RWPE1 (cell line): ENCODE results near the gene ESPL1.
"Not testable (repeated sequence)": the region's sequence is repeated elsewhere in the genome, so short reads cannot be mapped to it uniquely, and the experiment has no call there.

Experiments
- CTCF ChIA-PET: fragments of 350-600 bp; sonication (Branson Sonifier 250); formaldehyde crosslinking; extraction: SDS; loops from one replicate; lab custom pipeline; 2021; lab: Yijun Ruan, JAX
- POLR2A ChIA-PET: fragments of 400-600 bp; formaldehyde crosslinking; extraction: SDS; loops from one replicate; lab custom pipeline; 2020; ENCODE audit warnings: antibody characterized with exemption; ENCODE audit not compliant: low non-redundant PET; lab: Yijun Ruan, JAX
- DNase-seq: peaks from one replicate; pipeline ENCODE4 v3.0.0; 2012; ENCODE audit warnings: low spot score
- H3K27ac ChIP-seq: fragments of 450-650 bp; 2 replicates; pipeline ENCODE4 v1.5.1; 2017
- CTCF ChIP-seq: fragments of 450-650 bp; conservative IDR thresholded peaks from 2 replicates; pipeline ENCODE4 v1.5.1; 2017; ENCODE audit warnings: low read depth, mild to moderate bottlenecking

ESPL1 gene

GRCh38 chr12:53290661-53291060 is 22.6 kb downstream of the ESPL1 start:
- ChIA-PET POLR2A (interaction anchor here (0.6 kb wide), 1 partner anchor 1313 kb away, joined by 13 read pairs; no protein-coding TSS in a partner anchor), CTCF (no interaction called here)
- no peak for TF ChIP-seq CTCF
- H3K27ac ChIP-seq: no peak overlapping the region
- DNase-seq: no peak

GRCh38 chr12:53292426-53292825 is 24.3 kb downstream of the ESPL1 start:
- CTCF ChIA-PET: interaction anchor here (0.7 kb wide), 1 partner anchor 122 kb away, joined by 3 read pairs; no protein-coding TSS in a partner anchor

GRCh38 chr12:53295070-53295890 is 27.2 kb downstream of the ESPL1 start, which contains the start of gene PFDN5:
Gene PFDN5 (plus strand): TSS chr12:53295542. CDS start chr12:53295568, 26 bp downstream.
- H3K27ac ChIP-seq: peak within 1 kb of the TSS; percentile 81
- POLR2A ChIA-PET: interaction anchor here (1.6 kb wide), 1 partner anchor 26 kb away, joined by 4 read pairs; no protein-coding TSS in a partner anchor
- peak; percentile 83 for DNase-seq
- no peak for TF ChIP-seq CTCF
- CTCF ChIA-PET: interaction anchor here (2.0 to 2.4 kb wide), 2 partner anchors 26 to 81 kb away, joined by 12 to 17 read pairs; partner anchors contain the start of gene AAAS

More at GRCh38 chr12:53292426-53292825, 24.3 kb downstream of the ESPL1 start:
- POLR2A ChIA-PET: no interaction called here
- TF ChIP-seq CTCF: no peak
- peak overlapping the region; percentile 20; the same call in 1 of the 2 replicates for H3K27ac ChIP-seq
- DNase-seq: no peak

GRCh38 chr12:53295891-53296219 is 27.8 kb downstream of the ESPL1 start:
- ChIA-PET CTCF (interaction anchor here (2.4 kb wide), 1 partner anchor 26 kb away, joined by 17 read pairs; the partner anchor contains the start of gene AAAS), POLR2A (interaction anchor here (1.6 kb wide), 1 partner anchor 25 kb away, joined by 4 read pairs; no protein-coding TSS in a partner anchor)
- TF ChIP-seq CTCF: no peak
- no peak for DNase-seq
- peak overlapping the region; percentile 81 for H3K27ac ChIP-seq

GRCh38 chr12:53297106-53297505 is 29.0 kb downstream of the ESPL1 start:
- CTCF ChIA-PET: interaction anchor here (1.2 to 2.4 kb wide), 2 partner anchors 24 to 84 kb away, joined by 3 to 17 read pairs; partner anchors contain the start of gene AAAS
- DNase-seq: not testable (repeated sequence)

GRCh38 chr12:53298164-53298563 is 30.1 kb downstream of the ESPL1 start:
- CTCF ChIA-PET: interaction anchor here (0.8 kb wide), 1 partner anchor 916 kb away, joined by 3 read pairs; no protein-coding TSS in a partner anchor
- POLR2A ChIA-PET: no interaction called here
- H3K27ac ChIP-seq: no peak overlapping the region
- no peak for DNase-seq
- TF ChIP-seq CTCF: no peak

More at GRCh38 chr12:53297106-53297505, 29.0 kb downstream of the ESPL1 start:
- POLR2A ChIA-PET, H3K27ac ChIP-seq: not testable (repeated sequence)
